Measurements from ENCODE around the gene STAC3.

- TF ChIP-seq POLR2A (IDR thresholded peaks at IDR 0.05) = no peak
- TF ChIP-seq, protein P1, sequence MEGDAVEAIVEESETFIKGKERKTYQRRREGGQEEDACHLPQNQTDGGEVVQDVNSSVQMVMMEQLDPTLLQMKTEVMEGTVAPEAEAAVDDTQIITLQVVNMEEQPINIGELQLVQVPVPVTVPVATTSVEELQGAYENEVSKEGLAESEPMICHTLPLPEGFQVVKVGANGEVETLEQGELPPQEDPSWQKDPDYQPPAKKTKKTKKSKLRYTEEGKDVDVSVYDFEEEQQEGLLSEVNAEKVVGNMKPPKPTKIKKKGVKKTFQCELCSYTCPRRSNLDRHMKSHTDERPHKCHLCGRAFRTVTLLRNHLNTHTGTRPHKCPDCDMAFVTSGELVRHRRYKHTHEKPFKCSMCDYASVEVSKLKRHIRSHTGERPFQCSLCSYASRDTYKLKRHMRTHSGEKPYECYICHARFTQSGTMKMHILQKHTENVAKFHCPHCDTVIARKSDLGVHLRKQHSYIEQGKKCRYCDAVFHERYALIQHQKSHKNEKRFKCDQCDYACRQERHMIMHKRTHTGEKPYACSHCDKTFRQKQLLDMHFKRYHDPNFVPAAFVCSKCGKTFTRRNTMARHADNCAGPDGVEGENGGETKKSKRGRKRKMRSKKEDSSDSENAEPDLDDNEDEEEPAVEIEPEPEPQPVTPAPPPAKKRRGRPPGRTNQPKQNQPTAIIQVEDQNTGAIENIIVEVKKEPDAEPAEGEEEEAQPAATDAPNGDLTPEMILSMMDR (IDR thresholded peaks at IDR 0.05) = no peak
Observed at GRCh38 chr12:57254506-57255280, 3.7 kb upstream of the STAC3 start.

Data from sigmoid colon (tissue), 3 donors.